ENCODE measurements around the gene PODXL2. TPM values are rescaled to one million over a fixed set of nuclear protein-coding genes. Genes with fewer than 3 reads are reported as not detected.

PODXL2 gene
- total RNA-seq, 1 experiment from 2014 or later, result 26.6 TPM

DNA sequence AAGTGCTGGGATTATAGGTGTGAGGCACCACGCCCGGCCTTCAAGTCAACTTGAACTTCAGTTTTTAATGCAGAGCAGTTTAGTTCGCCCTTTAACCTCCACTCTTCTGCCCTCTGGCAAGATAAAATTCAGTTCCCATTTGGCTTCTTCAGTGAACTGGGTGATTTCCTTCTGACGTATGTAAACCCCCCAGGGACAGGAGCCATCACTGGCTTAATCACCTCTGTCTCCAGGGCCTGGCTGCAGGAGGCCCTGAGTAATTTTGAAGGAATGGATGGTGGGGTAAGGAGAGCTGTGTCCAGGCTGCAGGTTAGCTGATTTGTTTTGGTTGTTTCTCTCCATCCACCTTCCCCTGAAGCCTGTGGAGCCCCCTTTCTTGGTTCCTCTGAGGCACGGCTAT lies 18.9 kb upstream of the PODXL2 start:
- no peak overlapping the region for H3K4me3 ChIP-seq (ENCODE audit: low read depth, low read length, poor library complexity, severe bottlenecking)
- no TSS peak for BruUV-seq (replicated peaks)
- no peaks in the 10 kb centered on the region for H3K9me3 ChIP-seq (ENCODE audit: low read depth, low read length, poor library complexity, severe bottlenecking)
- intact Hi-C loops (cut with micrococcal nuclease; ENCODE audit: unreplicated experiment), result no loop called here
- H3K27ac ChIP-seq (ENCODE audit: low read depth, low read length, poor library complexity, severe bottlenecking), result no peak overlapping the region
- H3K4me1 ChIP-seq (ENCODE audit: insufficient read depth, low read length, poor library complexity, severe bottlenecking), result no peaks in the 10 kb centered on the region
- POLR2A ChIA-PET (ENCODE audit: low non-redundant PET), result interaction anchor here (0.7 kb wide), 1 partner anchor 26 kb away, joined by 3 read pairs; no protein-coding TSS in a partner anchor
- CTCF ChIA-PET, result no interaction called here
- no peak for DNase-seq (ENCODE audit: low spot score)
- H3K27me3 ChIP-seq (replicated peaks; ENCODE audit: insufficient read depth, low read depth, low read length, poor library complexity), result no peaks in the 10 kb centered on the region
- no peak for TF ChIP-seq CTCF (conservative IDR thresholded peaks at IDR 0.05; ENCODE audit: low read depth, low read length)
- TF ChIP-seq EZH2 (IDR thresholded peaks at IDR 0.05; ENCODE audit: borderline replicate concordance, low read depth, low read length, poor library complexity, severe bottlenecking), result no peak
- peaks cover 93% of the 10 kb centered on the region for H3K36me3 ChIP-seq (ENCODE audit: insufficient read depth, low read length, poor library complexity, severe bottlenecking)

DNA sequence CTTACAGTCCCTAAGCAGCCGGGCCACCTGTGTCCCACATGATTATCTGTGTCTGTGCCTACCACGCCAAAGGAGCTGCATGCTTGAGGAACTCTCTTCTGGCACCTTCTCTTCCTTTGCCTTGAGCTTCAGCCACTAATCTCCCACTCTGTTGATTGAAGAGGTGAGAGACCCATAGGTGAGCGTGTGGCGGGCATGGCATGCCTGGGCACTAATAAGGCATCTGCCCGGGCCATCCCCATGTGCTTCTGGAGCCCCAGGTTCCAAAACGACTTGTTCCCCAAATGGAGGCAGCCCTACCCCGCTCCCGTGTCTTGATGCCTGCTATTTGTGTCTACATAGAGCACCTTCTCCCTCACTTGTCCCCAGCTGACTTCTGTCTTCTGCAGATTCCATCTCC lies 17.7 kb upstream of the PODXL2 start:
- no peak for TF ChIP-seq EZH2 (IDR thresholded peaks at IDR 0.05; ENCODE audit: borderline replicate concordance, low read depth, low read length, poor library complexity, severe bottlenecking)
- TF ChIP-seq CTCF (conservative IDR thresholded peaks at IDR 0.05; ENCODE audit: low read depth, low read length), result no peak
- DNase-seq (ENCODE audit: low spot score), result no peak
- intact Hi-C loops (cut with micrococcal nuclease; ENCODE audit: unreplicated experiment), result no loop called here
- BruUV-seq (replicated peaks), result no TSS peak
- no peaks in the 10 kb centered on the region for H3K4me1 ChIP-seq (ENCODE audit: insufficient read depth, low read length, poor library complexity, severe bottlenecking)
- POLR2A ChIA-PET (ENCODE audit: low non-redundant PET), result interaction anchor here (0.6 kb wide), 1 partner anchor 14 kb away, joined by 5 read pairs; no protein-coding TSS in a partner anchor
- H3K4me3 ChIP-seq (ENCODE audit: low read depth, low read length, poor library complexity, severe bottlenecking), result no peak overlapping the region
- H3K27me3 ChIP-seq (replicated peaks; ENCODE audit: insufficient read depth, low read depth, low read length, poor library complexity), result no peaks in the 10 kb centered on the region
- no peaks in the 10 kb centered on the region for H3K9me3 ChIP-seq (ENCODE audit: low read depth, low read length, poor library complexity, severe bottlenecking)
- CTCF ChIA-PET, result no interaction called here
- no peak overlapping the region for H3K27ac ChIP-seq (ENCODE audit: low read depth, low read length, poor library complexity, severe bottlenecking)
- H3K36me3 ChIP-seq (ENCODE audit: insufficient read depth, low read length, poor library complexity, severe bottlenecking), result peaks cover 93% of the 10 kb centered on the region

DNA sequence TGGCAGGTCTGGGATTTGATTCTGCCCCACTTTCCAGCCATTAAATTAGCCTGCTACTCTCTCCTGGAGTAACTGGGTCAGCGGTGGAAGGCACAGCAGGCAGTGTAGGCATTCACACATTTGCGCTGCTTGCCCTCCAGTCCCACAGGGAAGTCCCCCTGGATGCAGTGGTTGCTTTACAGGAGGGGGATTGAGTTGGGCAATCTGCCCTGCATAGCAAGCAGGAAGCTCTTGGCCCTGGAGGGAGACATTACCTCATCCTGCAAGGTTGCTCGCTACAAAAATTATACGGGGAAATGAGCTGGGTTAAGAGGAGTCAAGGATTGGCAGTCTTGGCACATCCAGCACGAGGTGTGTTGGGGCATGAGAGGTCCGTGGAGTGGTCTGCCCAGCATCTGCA lies 16.0 kb upstream of the PODXL2 start:
- H3K27ac ChIP-seq (ENCODE audit: low read depth, low read length, poor library complexity, severe bottlenecking), result no peak overlapping the region
- peaks cover 93% of the 10 kb centered on the region for H3K36me3 ChIP-seq (ENCODE audit: insufficient read depth, low read length, poor library complexity, severe bottlenecking)
- H3K27me3 ChIP-seq (replicated peaks; ENCODE audit: insufficient read depth, low read depth, low read length, poor library complexity), result no peaks in the 10 kb centered on the region
- TF ChIP-seq EZH2 (IDR thresholded peaks at IDR 0.05; ENCODE audit: borderline replicate concordance, low read depth, low read length, poor library complexity, severe bottlenecking) (no peak), CTCF (conservative IDR thresholded peaks at IDR 0.05; ENCODE audit: low read depth, low read length) (no peak)
- H3K4me3 ChIP-seq (ENCODE audit: low read depth, low read length, poor library complexity, severe bottlenecking), result no peak overlapping the region
- BruUV-seq (replicated peaks), result no TSS peak
- H3K4me1 ChIP-seq (ENCODE audit: insufficient read depth, low read length, poor library complexity, severe bottlenecking), result no peaks in the 10 kb centered on the region
- ChIA-PET POLR2A (ENCODE audit: low non-redundant PET) (no interaction called here), CTCF (no interaction called here)
- DNase-seq (ENCODE audit: low spot score), result no peak
- H3K9me3 ChIP-seq (ENCODE audit: low read depth, low read length, poor library complexity, severe bottlenecking), result no peaks in the 10 kb centered on the region
- intact Hi-C loops (cut with micrococcal nuclease; ENCODE audit: unreplicated experiment), result no loop called here

Measured in A673 (cell line).